Bronchus fibroblast of lung (primary cell): ENCODE measurements around the gene DNAJC1. TPM values are rescaled to one million over a fixed set of nuclear protein-coding genes. Genes with fewer than 3 reads are reported as not detected.

Experiments used
- total RNA-seq: library from RNA; depleted of rRNA; stranded (reverse); fragments of >200 nt; gene quantifications from 2 replicates; pipeline ENCODE4 v1.2.3, GENCODE V29; 2015

The DNAJC1 gene
- 24.7 and 54.6 TPM in 2 replicates for total RNA-seq

GRCh38 chr10:22003177-22003963 is at the start of gene DNAJC1:
Gene DNAJC1 (minus strand): TSS chr10:22003730. CDS start chr10:22003434, 296 bp downstream.

Other genes starting within 250 kb of the DNAJC1 start
- gene EBLN1, start 214.3 kb upstream of the DNAJC1 start, total RNA-seq = not detected in 2 replicates